IPS-NIHi11 (cell line): ENCODE results near the gene MRPL55.

ENCODE experiments used
- DNase-seq: peaks from one replicate; pipeline ENCODE4 v3.0.0; 2012; ENCODE audit warnings: mixed read lengths, low spot score

The MRPL55 gene

DNA sequence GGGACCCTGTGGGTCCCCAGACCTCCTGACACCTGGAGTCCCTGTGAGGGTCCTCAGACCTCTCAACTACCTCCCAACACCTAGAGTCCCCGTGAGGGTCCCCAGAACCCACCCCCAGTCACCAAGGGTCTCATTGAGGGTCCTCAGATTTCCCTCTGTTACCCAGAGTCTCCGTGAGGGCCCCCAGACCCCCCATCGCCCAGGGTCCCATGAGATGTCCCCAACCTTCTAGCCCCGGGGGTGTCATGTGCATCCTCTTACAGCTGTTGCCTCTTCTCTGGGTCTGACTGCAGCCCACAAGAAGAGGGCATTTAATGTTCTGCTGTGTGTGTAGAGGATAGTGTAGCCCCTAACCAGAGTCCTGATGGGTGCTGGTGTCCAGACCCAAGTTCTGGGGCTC lies 38.7 kb upstream of the MRPL55 start:
- no peak for DNase-seq

DNA sequence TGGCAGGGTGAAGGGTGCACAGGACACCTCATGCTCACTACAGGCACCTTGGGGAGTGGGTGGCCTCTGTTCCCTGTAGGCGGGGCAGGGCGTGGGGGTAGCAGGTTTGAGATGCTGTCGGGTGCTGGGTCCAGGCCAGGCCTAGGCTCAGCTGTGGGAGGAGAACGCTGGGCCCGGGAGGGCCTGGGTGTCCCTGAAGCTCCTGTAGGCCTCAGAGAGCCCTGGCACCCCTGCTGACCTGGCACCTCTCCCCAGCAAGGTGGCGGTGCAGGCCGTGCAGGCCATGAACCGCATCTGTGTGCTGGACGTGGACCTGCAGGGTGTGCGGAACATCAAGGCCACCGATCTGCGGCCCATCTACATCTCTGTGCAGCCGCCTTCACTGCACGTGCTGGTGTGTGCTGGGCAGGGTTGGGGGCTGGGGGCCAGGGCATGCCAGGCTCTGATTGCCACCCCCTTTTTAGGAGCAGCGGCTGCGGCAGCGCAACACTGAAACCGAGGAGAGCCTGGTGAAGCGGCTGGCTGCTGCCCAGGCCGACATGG lies 38.1 kb upstream of the MRPL55 start:
- no peak for DNase-seq

DNA sequence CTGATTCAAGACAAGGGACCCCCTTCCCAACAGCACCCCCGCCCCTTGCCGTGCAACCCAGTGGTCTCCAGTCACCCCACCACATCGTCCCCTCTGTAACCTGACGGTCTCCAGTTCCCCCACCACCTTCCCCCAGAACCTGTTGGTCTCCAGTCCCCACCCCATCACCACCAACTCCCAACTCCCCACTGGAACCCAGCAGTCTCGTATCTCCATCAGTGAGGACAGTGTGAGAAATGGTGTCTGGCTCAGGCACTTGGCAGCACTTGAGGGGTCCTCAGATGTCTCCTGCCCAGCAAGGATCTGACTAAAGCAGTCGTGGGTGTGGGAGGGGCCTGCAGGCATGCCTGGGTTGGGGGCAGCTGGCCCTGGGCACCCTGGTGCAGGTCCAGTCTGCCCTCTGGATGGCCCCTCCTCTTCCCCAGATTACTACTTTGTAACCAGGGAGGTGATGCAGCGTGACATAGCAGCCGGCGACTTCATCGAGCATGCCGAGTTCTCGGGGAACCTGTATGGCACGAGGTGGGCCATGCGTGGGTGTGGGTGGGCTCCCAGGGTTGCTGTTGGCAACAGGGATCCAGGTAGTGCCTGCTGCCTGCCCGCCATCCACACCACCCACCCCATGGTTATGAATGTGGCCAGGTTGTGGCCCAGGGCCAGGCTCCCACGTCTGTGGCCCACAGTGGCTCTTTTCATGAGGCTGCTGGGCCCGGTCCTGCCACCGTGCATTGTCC lies 37.5 kb upstream of the MRPL55 start:
- no peak for DNase-seq

DNA sequence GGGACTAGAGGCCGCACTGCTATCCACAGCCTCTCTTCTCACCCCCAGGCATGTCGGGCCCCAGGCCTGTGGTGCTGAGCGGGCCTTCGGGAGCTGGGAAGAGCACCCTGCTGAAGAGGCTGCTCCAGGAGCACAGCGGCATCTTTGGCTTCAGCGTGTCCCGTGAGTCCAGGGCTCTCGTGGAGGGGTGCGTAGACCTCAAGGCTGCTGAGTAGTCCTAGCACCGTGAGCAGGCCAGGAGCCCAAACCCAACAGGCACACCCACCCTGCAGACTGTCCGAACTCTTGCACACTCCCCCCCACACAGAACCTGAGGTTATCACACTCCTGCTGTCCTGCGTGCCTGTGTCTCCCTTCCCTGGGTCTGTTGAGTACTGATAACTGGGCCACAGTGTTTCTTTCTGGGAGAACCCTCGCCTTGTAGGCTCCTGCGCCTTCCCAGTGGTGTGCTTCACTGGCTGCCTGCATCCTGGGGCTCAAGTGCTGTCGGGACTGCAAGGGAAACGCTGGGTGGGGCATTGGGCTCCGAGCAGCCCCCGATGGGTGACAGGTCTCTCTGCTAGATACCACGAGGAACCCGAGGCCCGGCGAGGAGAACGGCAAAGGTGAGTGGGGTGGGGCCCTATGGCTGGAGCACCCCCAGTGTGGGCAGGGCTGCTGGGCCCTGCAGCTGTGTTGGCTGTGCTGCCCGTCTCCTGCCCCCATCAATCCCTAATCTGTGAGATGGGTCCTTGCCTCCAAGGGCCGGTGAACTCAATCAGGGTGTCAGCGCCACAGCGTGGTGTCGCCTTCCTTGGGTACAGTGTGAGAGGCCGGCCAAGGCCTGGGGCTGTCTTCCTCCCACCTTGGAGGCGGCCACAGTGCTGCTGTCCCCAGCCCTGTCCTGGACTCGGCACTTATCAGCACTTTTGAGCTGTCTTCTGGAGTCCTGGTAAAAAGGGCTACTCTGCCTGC lies 36.6 kb upstream of the MRPL55 start:
- DNase-seq, result no peak

DNA sequence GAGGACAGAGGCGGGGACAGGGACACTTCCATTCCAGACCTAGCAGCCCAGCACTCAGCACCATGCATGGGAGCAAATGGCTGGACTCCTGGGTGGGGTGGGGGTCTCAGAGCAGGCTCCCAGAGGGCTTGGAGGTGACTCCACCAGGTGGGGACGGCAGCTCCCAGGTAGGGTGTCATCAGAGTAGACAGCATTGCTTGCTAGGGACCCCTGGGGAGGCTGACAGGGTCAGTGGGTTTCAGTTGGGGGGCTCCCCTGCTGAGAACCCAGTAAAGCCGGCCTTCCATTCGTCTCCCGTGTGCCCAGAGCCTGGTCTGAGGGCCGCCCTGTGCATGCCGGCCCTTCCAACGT lies 35.9 kb upstream of the MRPL55 start:
- DNase-seq, result no peak

DNA sequence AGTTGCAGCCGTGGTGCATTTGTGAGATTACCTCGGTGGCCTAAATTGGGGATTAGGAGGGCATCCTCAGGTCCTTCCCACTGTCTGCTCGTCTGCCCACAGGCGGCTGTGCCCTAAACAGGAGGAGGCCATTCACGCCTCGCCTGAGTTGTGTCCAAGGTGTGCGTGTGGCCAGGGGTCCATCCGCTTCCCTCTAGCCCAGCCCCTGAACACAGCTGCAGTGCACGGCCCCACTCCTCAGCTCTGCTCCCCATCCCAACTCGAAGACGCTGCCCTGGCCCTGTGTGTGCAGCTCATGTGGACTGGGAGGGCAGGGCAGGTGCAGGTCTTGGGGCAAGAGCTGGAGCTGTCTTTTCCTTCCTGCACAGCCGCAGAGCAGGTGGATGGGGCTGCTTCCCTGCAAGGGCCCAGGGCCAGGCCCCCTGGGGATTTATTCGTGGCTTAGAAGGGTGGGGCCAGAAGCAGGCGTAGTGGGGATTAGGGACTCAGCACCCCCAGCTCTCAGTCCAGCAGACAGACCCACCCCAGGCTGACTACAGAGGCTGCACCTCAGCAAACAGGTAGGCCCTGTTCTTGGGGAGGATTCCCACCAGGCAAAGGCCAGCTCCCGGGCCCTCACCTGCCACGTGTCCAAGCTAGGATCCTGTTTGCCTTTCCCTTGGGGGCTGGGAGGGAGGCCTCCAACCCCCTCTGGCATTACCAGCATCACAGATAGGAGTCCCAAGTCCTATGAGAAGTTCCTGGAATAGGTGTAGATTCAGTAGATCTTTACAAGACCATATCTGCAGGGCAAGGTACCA lies 35.3 kb upstream of the MRPL55 start:
- no peak for DNase-seq

DNA sequence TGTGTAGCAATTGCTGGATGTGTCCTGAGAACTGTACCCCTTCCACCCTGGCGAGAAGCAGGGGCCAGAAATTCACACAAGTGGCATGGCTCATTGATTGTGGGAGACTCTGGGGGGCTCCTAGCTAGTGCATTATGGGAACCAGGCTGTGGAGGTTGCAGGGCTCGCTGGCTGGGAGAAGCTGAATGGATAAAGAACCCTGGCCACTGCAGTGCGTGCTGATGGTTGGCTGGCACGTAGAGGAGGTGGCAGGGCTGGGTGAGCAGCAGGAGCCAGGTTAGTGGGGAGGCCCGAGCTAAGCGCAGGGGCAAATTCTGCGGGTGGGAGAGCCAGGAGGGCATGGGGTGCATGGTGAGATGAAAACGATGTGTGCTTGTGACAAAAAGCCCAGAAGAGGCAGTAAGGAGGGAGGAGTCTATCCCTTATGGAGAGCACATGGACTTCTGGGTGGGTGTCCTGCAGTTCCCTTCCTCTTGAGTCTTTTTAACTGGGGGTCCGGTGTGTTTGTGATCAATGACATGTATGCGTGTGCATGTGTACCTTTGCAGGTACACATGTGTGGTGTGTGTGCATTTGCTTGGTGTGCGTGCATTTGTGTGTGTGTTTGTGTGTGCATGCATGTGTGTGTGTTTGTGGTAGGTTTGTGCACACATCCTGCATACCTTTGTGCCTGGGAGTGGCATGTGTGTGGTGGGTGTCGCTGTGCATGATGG lies 34.5 kb upstream of the MRPL55 start:
- no peak for DNase-seq

DNA sequence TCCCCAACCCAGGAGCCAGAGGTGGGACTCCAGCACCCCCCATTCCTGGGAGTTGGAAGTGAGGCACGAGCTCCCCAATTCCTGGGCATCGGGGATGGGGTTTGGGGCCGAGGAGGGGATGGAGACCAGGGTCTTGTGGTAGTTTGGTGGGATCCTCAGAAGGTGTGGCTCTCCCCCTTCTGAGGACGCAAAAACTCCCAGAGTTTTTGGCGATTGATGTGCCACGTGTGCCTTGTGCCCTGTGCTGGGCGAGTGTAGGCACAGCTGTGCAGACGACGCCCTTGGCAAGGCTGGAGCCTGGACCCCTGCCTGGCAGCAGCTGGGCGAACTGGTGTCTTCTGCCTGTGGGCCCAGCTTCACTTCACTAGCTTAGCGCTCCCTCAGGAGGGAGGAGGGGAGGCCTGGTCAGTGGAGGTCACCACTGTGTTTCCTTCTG lies 33.6 kb upstream of the MRPL55 start:
- no peak for DNase-seq

DNA sequence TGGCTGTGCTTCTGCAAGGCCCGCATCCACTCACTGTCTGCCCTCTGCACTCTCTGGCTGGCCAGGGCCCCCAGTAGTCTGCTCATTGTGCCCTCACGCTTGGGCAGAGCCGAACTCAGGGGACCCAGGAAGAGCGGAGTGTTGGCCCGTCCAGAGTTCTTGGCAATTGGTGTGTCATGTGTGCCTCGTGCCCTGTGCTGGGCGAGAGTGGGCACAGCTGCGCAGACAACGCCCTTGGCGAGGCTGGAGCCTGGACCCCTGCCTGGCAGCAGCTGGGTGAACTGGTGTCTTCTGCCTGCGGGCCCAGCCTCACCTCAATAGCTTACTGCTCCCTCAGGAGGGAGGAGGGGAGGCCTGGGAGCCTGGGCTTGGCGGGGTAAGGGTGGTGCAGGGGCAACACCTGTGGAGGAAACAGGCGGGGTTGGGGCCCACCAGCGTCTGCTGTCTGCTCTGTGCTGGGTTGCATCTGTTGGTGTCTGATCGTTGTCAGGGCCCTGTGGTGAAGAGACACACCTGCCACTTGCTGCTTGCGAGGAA lies 33.1 kb upstream of the MRPL55 start:
- DNase-seq, result no peak

DNA sequence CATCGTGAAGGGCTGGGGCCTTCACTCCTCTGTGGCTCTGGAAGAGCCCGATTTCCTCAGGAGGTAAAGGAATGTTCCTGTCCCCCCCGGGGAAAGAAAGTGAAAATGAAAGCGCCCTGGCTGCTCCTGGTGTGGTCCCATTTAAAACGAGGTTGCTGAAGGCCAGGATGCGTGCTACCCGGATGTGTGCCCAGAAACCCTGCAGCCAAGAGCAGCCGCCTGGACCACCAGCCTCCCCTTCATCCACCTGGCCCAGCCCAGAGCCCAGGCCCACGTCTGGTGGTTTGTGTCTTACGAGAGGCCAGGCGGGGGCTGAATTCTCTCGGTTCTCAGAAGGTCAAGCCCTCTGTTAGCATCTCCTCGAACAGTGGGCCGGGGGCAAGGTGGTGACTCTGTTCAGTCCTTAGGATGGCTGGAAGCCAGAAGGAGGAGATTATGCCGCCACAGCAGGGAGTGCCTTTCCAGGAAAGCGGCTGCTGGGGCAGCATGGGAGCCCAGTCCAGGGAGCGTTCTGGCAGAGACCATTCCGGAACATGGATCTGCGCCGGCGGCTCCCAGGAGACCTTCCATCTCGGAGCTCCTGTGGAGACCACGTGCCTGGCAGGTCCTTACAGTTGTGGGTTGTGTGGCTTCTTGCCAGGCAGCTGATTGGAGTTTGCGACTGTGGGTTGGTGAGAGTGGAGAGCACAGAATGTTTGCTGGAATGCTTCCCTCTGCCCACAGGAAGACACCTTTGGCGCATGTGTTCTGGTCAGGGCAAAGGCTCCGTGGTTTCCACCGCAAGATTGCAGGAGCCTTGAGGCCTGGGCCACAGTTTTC lies 32.3 kb upstream of the MRPL55 start:
- no peak for DNase-seq

DNA sequence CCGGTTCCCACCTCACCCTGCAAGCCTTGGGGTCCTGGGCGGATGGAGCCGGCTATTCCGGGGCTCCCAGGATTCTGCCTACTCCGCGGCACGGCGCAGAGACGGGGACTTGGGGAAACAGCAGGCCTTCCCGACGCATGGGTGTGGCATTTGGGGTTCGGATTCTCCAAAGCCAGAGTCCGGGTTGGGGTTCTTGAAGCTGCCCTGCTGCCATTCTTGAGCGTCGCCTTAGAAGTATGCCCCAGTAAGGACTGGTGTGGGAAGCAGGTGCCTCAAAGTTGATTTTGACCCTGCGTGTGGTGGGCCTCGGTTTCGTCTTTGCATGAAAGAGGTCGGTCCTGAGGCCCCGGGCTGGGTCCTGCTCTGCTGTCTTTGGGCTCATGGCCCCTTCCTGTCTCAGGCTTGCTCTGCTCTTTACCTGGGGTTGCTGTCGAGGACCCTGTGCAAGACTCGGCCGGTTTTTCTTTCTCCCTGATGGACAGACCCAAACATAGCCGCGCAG lies 31.7 kb upstream of the MRPL55 start:
- DNase-seq, result no peak

DNA sequence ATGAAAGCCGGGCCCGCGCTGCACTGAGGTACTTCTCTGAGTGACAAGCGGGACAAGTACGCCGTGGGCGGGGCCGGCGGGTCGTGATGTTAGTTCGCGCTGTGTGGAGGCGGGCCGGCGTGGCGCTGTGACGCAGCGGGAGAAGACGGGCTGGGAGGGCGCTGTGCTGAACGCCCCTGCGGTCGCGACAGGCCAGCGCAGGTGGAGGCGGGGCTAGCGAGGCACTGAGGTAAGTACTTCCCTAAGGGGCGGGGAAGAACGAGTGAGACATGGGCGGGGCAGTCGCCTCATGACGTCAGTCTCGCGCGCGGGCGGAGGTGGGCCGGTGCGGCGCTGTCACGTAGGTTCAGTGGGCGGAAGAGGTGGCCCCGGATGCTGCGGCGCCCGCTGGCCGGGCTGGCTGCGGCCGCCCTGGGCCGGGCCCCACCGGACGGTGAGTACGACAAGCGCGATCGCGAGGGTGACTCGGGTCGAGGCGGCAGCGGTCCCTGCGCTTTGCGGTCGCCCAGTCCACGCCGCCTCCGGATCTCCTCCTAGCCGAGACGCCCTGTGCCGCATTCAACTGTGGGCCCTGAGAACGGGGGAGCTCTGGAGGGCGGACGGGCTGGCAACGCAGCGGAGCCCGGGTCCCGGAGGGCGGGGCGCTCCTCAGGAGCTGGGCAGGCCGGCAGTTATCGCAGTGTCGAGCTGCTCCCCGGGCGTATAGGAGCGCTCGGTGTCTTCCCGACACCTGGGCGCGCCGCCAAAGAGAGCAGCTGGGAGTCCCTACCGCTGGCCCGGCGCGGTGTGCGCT lies 31.0 kb upstream of the MRPL55 start, which contains the start of gene GUK1:
Gene GUK1 (plus strand): TSS at position 349 of the 793 bp plus-strand sequence. CDS start 24 bp downstream, at position 373.
- peak; percentile 97 for DNase-seq

DNA sequence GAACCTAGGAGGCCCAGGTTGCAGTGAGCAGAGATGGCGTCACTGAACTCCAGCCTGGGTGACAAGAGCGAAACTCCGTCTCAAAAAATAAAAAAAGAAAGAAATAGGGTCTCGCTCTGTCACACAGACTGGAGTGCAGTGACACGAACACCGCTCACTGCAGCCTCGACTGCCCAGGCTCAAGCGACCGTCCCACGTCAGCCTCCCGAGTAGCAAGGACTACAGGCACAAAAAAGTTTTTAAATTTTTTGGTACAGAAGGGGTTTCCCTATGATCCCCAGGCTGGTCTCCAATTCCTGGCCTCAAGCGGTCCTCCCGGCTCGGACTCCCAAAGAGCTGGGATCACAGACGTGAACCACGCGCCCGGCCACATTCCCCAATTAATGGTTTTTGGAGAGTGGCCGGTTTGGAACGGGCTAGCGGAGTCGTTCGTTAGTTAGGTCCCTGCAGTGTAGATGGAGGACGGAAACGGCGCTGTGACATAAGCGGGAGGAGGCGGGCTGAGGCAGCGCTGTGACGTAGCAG lies 30.4 kb upstream of the MRPL55 start:
- no peak for DNase-seq

DNA sequence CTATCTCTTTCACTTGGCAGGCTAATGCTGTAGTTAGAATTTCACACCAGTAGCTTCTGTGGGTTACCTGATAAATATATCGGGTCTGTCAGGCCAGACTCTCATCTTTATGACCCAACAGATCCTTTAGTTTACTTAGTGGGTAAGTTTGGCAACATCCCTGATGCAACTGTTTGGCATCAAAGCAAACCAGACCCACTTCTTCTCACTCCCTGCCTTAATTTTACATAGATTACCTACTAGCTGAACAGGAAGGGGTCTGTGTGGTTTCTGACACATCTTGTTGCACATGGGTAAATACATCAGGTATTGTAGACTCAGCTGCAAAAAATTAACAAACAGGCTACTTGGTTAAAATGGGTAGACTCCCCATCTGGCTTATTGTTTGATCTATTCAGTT lies 27.8 kb upstream of the MRPL55 start:
- no peak for DNase-seq

DNA sequence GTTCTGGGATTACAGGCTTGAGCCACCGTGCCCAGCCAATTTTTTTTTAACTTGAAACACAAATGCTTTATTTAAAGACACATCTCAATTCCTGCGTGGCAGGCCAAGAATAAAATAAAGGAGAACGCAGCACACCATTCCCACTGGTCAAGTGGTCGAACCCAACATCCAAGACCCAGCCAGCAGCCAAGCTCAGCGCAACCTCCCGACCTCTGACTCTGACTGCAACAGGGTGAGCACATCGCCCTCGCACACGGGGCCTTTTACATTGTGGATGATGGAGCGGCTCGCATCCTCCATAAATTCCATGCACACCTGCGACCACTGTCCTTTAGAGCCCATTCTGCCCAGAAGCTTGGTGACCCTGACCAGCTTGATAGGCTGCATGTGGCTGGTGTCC lies 25.5 kb upstream of the MRPL55 start:
- no peak for DNase-seq

DNA sequence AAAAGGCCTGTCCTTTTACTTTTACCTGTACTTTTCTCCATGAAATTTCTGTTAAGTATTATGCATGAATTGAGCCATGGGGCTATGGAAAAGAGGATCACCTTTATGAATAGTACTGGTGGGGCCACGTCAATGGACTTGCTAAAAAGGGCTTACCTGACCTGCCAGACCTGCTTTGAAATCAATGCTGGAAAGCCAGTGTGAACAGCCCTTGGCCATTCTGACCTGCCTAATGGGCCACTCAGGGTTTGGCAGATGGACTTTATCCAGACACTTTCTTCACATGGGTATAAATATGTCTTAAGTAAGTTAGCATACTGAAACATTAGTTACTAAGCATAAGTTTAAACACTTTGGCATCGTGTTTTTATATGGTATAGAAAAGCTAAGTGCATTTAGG lies 22.7 kb upstream of the MRPL55 start:
- no peak for DNase-seq

DNA sequence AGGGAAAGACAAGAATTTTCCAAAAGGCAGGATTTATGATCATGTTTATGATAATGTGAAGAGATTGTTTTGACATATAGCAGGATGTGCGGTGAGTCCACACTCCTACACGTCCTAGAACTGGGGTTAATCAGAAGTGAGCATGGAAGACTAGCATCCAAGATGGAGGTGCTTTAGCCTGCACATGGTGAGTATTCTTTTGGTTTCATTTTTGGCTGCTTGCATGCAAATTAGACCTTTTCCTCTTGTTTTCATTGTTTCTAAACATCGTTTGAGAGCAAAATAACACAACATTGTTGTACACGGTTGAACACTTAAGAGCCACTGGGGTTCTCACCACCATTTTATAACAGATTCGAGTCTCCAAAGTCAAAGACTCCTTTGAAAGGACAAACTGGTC lies 16.1 kb upstream of the MRPL55 start:
- DNase-seq, result no peak

DNA sequence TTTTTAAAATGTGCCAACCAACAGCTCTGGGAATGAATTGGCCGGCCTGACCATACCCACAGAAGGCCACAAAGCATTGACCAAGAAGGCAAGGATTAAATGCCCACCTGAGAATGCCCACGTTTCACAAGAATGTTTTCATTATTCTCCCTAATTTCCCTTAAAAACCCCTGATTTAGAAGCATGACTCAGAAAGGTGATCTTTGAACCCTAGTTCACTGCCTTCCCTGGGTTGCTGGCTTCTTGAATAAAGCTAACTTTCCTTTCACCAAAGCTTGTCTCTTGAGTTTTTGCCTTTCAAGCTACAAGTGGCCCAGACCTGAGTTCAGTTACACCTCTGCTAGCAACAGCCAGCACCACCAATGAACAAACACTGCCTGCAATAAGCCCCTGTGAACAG lies 14.4 kb upstream of the MRPL55 start:
- no peak for DNase-seq

DNA sequence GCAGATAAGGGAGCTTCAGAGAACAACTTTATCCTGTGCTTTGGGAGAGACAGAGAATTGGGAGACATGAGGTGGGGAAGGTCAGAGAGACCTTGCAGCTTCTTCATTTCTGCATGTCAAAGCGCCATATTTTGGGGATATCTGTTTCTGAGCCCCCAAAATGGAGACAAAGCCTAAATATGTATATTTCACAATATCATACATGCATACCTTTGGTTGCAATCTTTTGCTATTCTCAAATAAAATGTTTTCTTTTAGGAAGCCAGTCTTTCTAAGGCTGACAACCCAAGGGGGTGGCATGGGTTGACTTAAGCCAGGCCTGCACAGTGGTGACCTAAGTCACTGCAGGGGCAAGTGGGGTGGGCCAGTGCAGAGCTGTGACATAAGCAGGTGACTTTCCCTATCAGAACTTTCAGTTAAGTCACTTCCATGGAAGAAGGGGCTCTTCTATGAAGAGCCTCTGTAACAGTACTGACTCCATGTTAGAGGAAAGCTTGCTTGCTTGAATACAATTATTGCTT lies 13.9 kb upstream of the MRPL55 start:
- no peak for DNase-seq
